ENCODE data around the gene BOD1L2. TPM values are rescaled to one million over a fixed set of nuclear protein-coding genes. Genes with fewer than 3 reads are reported as not detected.

The BOD1L2 gene
- total RNA-seq, 1 donor from 2014 or later: not detected

DNA sequence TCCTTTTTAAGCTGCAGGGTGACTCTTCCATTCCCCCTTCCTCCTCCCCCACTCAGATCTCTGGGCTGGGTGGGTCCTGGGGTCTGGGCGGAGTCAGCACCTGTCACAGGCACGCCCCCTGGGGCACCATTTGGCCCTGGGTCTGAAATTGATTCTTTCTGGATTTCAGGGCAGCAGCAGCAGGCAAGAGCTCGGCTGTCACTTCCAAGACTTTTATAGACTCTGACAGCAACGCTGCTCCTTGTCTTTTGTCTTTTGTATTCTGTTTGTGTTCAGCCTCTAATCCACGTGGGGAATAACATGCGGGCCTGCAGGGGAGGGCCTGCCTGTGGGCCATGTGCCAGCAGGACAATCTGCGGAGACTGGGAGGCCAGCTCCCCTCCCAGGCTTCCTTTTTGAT is 3.9 kb downstream of the BOD1L2 start:
- Histone ChIP-seq H3K27ac (no peak overlapping the region), H3K4me3 (no peak overlapping the region), H3K4me1 (peaks cover 5% of the 10 kb centered on the region), H3K36me3 (no peaks in the 10 kb centered on the region), H3K9me3 (no peaks in the 10 kb centered on the region), H3K27me3 (peaks cover 3% of the 10 kb centered on the region)
- ATAC-seq (no peak), DNase-seq (no peak)
- TF ChIP-seq, protein P1, sequence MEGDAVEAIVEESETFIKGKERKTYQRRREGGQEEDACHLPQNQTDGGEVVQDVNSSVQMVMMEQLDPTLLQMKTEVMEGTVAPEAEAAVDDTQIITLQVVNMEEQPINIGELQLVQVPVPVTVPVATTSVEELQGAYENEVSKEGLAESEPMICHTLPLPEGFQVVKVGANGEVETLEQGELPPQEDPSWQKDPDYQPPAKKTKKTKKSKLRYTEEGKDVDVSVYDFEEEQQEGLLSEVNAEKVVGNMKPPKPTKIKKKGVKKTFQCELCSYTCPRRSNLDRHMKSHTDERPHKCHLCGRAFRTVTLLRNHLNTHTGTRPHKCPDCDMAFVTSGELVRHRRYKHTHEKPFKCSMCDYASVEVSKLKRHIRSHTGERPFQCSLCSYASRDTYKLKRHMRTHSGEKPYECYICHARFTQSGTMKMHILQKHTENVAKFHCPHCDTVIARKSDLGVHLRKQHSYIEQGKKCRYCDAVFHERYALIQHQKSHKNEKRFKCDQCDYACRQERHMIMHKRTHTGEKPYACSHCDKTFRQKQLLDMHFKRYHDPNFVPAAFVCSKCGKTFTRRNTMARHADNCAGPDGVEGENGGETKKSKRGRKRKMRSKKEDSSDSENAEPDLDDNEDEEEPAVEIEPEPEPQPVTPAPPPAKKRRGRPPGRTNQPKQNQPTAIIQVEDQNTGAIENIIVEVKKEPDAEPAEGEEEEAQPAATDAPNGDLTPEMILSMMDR (IDR thresholded peaks at IDR 0.05): no peak
- intact Hi-C loops (cut with DNase I): no loop called here

DNA sequence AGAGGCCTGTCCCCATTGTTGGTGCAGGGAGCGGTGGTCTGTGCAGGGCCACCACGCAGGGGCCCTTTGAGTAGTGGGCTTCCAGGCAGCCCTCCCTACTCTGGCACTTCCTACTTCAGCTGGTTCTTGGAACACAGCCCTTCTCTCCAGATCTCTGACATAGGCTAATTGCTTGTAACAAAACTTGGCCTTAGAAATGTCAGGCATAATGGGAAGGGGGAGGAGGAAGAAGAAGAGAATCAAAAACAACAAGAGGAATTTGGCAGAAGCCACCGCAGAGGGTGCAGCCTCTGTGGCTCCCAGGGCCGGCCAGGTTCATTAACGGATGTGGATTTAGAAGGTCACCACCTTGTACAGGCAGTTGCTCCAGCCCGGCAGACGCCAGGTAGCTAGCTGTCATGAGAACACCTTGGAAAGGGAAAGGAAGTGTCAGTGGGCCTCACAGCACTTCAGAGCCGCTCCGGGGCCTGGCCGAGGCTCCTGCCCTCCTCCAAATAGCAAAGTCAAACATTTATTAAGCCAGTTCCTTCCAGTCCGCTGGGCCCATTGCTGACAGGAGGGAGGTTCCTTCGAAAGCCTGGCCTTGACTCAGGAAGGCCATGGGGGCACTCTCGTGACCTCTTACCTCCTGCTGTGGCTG is 7.4 kb downstream of the BOD1L2 start:
- DNase-seq (no peak), ATAC-seq (peak; percentile 22)
- Histone ChIP-seq H3K9me3 (no peaks in the 10 kb centered on the region), H3K4me3 (no peak overlapping the region), H3K27me3 (peaks cover 3% of the 10 kb centered on the region), H3K27ac (no peak overlapping the region), H3K36me3 (no peaks in the 10 kb centered on the region), H3K4me1 (peaks cover 5% of the 10 kb centered on the region)
- intact Hi-C loops (cut with DNase I): no loop called here
- TF ChIP-seq, protein P1 (IDR thresholded peaks at IDR 0.05): no peak

DNA sequence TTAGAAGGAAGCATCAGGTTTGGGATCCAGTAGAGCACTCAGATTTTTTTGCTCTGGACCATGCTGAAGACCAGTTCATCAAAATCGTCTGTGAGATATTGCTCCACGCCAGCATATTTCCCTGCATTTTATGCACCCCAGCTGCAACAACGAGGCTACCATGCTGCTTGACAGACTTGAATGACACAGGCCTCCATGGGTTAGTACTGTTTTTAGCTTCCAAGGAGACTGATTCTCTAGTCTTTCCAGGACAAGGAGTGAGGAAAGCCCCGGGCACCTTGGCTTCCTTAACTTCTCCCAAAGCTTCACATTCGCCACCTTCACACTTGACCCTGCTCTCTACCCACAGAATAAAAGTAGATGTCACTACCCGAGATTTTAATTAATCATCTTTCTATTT is 17.5 kb downstream of the BOD1L2 start:
- no peaks in the 10 kb centered on the region for H3K4me1 ChIP-seq
- ATAC-seq (no peak), DNase-seq (no peak)
- H3K27me3 ChIP-seq: no peaks in the 10 kb centered on the region
- intact Hi-C loops (cut with DNase I): no loop called here
- TF ChIP-seq, protein P1 (IDR thresholded peaks at IDR 0.05): no peak
- H3K27ac ChIP-seq: no peak overlapping the region
- no peaks in the 10 kb centered on the region for H3K9me3 ChIP-seq
- H3K36me3 ChIP-seq: no peaks in the 10 kb centered on the region
- no peak overlapping the region for H3K4me3 ChIP-seq

DNA sequence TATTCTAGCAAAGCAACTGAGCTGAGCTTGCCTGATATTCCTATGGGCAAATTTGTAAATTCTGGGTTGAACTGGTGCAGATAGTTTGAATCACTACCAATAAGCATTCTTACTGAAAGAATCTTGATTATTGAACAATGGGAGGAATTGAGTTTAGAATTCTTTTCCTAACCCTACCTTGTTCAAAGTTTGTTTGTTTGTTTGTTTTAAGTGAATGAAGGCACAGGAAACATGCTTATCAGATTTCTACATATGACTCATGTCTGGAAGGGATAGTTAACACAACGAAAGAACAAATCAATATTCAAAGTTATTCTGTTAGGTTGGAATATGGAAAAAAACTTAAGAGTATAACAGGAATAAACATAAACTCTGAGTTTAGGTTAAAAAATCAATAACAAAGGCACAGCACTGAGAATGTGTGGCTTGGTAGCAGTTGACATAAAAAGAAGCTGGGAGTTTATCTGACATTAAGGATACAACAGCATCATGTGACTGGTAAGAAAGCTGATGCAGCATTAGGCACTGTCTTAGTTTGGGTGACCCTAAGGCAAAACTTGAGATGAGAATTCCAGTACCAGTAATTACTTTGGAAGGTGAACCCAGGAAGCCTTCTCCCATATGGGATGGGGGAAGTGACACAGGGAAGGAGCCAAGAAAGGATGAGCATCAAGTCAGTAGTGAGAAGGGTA is 20.9 kb downstream of the BOD1L2 start:
- H3K36me3 ChIP-seq: no peaks in the 10 kb centered on the region
- no peak for DNase-seq
- intact Hi-C loops (cut with DNase I): no loop called here
- no peak overlapping the region for H3K27ac ChIP-seq
- no peak for ATAC-seq
- no peak overlapping the region for H3K4me3 ChIP-seq
- H3K4me1 ChIP-seq: no peaks in the 10 kb centered on the region
- H3K27me3 ChIP-seq: no peaks in the 10 kb centered on the region
- TF ChIP-seq, protein P1 (IDR thresholded peaks at IDR 0.05): no peak
- H3K9me3 ChIP-seq: no peaks in the 10 kb centered on the region

DNA sequence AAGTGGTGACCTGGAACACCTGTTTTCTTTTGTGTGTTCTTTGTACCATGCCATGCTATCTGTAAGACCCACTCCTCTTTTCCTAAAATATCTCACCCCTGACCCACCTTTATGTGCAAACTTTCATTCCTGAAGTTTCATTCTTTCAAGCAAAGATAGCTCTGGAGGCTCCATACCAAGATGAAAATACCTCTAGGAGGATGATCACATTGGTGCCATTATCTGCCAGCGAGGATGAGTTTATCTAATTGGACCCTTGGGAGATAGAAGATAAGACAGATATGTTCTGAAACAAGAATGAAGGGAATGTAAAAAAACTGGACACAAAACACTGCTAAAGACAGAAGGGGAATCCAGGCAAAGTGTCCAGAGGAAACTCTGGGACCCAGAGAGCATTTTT is 24.1 kb downstream of the BOD1L2 start:
- H3K9me3 ChIP-seq: no peaks in the 10 kb centered on the region
- H3K27ac ChIP-seq: no peak overlapping the region
- intact Hi-C loops (cut with DNase I): no loop called here
- H3K4me3 ChIP-seq: no peak overlapping the region
- TF ChIP-seq, protein P1 (IDR thresholded peaks at IDR 0.05): no peak
- no peak for DNase-seq
- no peaks in the 10 kb centered on the region for H3K27me3 ChIP-seq
- no peaks in the 10 kb centered on the region for H3K36me3 ChIP-seq
- no peak for ATAC-seq
- no peaks in the 10 kb centered on the region for H3K4me1 ChIP-seq

Measured in upper lobe of right lung (tissue), 1 donor.